GM20000 (cell line): ENCODE measurements around the gene CHD9NB.

Experiments
- DNase-seq: peaks from one replicate; pipeline ENCODE4 v3.0.0; 2012; ENCODE audit warnings: low spot score
- TF ChIP-seq, protein P1 (sequence below): IDR thresholded peaks from 2 replicates; pipeline ENCODE4 v1.5.1; 2012; ENCODE audit warnings: mild to moderate bottlenecking, control low read depth; ENCODE audit errors: extremely low read depth, missing control alignments

Gene CHD9NB

DNA sequence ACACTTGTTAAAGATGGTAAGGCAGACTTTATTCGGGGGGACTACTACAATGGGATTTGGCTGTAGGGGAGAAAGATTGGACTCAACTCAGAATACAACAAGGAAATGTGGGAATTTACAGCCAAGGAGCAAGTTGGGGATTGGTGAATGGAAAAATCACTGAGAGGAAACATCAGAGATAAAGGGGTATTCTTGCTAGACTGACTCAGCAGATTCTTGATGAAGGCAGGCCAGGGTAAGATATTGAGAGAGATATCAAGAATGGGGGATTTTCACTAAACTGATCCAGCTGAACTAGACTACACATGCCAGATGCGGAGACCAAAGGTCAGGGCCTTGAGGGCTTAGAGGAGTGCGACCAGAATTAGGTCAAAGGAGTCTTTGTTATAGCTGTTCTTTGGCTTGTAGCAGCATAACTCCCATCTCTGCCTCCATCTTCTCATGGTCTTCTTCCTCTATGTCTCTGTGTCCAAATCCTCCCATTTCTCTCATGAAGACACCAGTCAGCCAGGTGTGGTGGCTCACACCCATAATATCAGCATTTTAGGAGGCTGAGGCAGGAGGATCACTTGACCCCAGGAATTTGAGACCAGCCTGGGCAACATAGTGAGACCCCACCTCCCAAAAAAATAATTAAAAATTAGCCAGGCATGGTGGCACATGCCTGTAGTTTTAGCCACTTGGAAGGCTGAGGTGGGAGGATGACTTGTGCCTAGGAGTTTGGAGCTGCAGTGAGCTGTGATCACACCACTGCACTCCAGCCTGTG is 17.3 kb downstream of the CHD9NB start:
- TF ChIP-seq, protein P1, sequence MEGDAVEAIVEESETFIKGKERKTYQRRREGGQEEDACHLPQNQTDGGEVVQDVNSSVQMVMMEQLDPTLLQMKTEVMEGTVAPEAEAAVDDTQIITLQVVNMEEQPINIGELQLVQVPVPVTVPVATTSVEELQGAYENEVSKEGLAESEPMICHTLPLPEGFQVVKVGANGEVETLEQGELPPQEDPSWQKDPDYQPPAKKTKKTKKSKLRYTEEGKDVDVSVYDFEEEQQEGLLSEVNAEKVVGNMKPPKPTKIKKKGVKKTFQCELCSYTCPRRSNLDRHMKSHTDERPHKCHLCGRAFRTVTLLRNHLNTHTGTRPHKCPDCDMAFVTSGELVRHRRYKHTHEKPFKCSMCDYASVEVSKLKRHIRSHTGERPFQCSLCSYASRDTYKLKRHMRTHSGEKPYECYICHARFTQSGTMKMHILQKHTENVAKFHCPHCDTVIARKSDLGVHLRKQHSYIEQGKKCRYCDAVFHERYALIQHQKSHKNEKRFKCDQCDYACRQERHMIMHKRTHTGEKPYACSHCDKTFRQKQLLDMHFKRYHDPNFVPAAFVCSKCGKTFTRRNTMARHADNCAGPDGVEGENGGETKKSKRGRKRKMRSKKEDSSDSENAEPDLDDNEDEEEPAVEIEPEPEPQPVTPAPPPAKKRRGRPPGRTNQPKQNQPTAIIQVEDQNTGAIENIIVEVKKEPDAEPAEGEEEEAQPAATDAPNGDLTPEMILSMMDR, result no peak
- no peak for DNase-seq

DNA sequence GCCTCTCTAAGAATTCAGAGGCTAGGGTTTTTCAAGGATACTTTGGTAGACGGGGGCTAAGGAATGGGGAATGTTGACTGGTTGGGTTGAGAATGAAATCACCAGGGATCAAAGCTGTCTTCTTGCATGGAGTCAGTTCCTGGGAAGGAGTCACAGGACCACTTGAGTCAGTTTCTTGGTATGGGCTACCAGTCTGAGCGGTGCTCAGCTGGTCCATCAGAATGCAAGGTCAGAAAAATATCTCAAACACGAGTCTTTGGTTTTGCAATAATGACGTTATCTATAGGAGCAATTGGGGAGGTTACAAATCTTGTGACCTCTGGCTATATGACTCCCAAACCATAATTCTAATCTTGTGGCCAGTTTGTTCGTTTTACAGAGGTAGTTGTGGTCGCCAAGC is 18.4 kb downstream of the CHD9NB start:
- TF ChIP-seq, protein P1, result no peak
- DNase-seq, result no peak

DNA sequence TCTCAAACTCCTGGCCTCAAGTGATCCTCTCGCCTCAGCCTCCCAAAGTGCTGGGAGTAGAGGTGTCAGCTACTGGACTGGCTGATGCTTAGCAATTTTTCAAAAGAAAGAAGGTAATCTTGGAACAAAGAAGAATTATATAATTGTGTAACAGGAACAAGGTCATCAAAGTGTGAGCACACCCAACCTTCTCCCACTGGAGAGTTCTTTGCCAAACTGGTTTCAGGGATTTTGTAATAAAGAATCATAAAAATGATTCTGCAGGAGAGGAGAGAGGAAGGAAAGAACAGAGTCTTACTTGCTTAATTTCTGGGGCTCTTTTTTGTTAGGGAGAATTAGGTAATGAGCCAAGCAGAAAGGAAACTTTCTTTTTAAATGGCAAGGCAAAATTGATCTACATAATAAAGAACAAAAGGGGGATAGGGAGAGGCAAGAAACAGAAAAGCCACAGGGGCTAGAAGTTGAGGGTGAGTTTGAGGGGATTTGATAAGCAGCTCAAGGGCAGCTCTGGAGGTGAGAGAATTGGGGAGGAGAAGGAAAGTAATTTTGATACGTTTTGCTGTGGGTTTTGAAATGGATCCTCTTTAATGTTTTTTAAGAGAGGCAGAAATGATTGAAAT is 21.3 kb downstream of the CHD9NB start:
- no peak for DNase-seq
- TF ChIP-seq, protein P1, result no peak

DNA sequence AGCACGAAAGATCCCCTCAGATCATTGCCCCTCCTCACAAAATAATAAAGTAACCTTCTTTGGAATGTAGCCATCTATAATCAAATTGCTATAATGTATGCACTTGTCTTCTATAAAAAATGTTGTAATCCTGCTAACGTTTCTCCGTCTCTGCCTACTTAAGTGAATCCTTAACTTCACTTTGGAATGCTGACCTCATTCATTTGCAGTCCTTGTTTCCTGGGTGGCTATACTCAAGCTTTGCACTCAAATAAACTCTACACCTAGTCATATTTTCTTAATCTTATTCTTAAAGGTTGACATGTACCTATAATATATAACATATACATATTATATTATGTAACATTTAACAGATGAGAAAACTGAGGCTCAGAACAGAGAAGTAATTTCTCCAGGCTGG is 22.7 kb downstream of the CHD9NB start:
- no peak for DNase-seq
- TF ChIP-seq, protein P1, result no peak

- TF ChIP-seq, protein P1, result no peak
- no peak for DNase-seq
Measured at GRCh38 chr16:53024045-53024444, 28.7 kb downstream of the CHD9NB start.

DNA sequence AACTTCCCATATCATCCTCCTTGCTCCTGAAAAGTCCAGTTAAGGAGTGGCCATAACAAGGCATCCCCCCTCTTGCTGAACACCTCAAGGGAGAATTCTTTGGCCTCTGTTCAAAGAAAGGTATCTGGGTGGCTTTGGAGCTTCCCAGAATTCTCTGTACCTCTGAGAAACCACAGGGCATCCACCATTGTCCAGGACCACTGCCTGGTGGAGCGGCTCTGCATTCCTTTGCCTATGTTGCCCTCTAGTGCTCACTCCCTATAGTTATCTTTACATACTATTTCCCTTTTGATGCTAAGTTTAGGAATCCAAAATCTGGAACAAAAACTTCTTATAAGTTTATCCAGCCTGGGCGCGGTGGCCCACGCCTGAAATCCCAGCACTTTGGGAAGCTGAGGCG is 30.3 kb downstream of the CHD9NB start:
- TF ChIP-seq, protein P1, result peak; percentile 21
- peak; percentile 34 for DNase-seq

- TF ChIP-seq, protein P1, result no peak
Measured at GRCh38 chr16:53018834-53019416, 33.8 kb downstream of the CHD9NB start.

More at GRCh38 chr16:53018834-53019416, 33.8 kb downstream of the CHD9NB start:
- DNase-seq, result no peak
